PC-3 (cell line): Measurements from ENCODE around the gene KRTAP10-9.

Source experiments
- CTCF ChIP-seq: fragments of 300-600 bp; sonication (generic); conservative IDR thresholded peaks from 2 replicates; pipeline ENCODE4 v1.5.1; 2017; ENCODE audit warnings: antibody characterized with exemption, low read depth, mild to moderate bottlenecking, low read length
- EZH2 ChIP-seq: fragments of 300-600 bp; sonication (generic); IDR thresholded peaks from one replicate; pipeline ENCODE4 v1.6.1; 2017; ENCODE audit warnings: antibody characterized with exemption, mild to moderate bottlenecking, low read length; ENCODE audit not compliant: unreplicated experiment
- EZH2phosphoT487 ChIP-seq: fragments of 300-600 bp; sonication (generic); IDR thresholded peaks from 2 replicates; pipeline ENCODE4 v1.6.1; 2018; ENCODE audit warnings: mild to moderate bottlenecking, antibody characterized with exemption, low read length, borderline replicate concordance

DNA sequence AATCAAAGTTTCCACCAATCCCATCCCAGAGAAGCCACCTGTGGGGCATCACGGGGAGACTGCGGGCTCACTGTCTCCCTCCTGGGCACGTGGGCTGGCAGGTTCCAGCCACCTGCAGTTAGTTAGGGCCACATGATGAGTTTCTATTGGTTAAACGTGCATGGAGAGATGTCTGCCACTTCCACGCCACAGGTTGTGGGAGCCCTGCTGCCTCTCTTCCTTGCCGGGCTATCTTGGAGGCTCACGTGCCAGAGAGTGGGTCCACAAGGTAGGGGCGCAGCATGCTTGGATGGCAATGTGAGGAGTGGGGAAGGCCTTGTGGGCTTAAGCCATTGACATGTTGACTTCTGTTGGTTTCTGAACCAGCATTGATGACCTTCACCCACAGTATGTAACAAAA, 23.0 kb upstream of the KRTAP10-9 start:
- TF ChIP-seq EZH2 (no peak), CTCF (no peak), EZH2phosphoT487 (no peak)
